Ishikawa (cell line): Measurements from ENCODE around the gene FOSL1.

Experiments used
- CEBPB ChIP-seq: IDR thresholded peaks from 2 replicates; pipeline ENCODE4 v1.6.1; 2012
- CREB1 ChIP-seq: IDR thresholded peaks from 2 replicates; pipeline ENCODE4 v1.6.1; 2012; ENCODE audit warnings: low read depth
- EGR1 ChIP-seq: IDR thresholded peaks from 2 replicates; pipeline ENCODE4 v1.6.1; 2012
- EP300 ChIP-seq: IDR thresholded peaks from 2 replicates; pipeline ENCODE4 v1.6.1; 2012; ENCODE audit warnings: borderline replicate concordance
- FOXM1 ChIP-seq: IDR thresholded peaks from 2 replicates; pipeline ENCODE4 v1.6.1; 2012; ENCODE audit warnings: low read depth, borderline replicate concordance
- MAX ChIP-seq: IDR thresholded peaks from 2 replicates; pipeline ENCODE4 v1.6.1; 2012
- NFIC ChIP-seq: IDR thresholded peaks from 2 replicates; pipeline ENCODE4 v1.6.1; 2012
- RAD21 ChIP-seq: IDR thresholded peaks from 2 replicates; pipeline ENCODE4 v1.6.1; 2012; ENCODE audit warnings: low read depth
- REST ChIP-seq: IDR thresholded peaks from 2 replicates; pipeline ENCODE4 v1.6.1; 2012; ENCODE audit warnings: low read depth, mild to moderate bottlenecking
- TAF1 ChIP-seq: IDR thresholded peaks from 2 replicates; pipeline ENCODE4 v1.6.1; 2012; ENCODE audit warnings: low read depth, mild to moderate bottlenecking
- TCF12 ChIP-seq: IDR thresholded peaks from 2 replicates; pipeline ENCODE4 v1.6.1; 2012; ENCODE audit warnings: low read depth
- TEAD4 ChIP-seq: IDR thresholded peaks from 2 replicates; pipeline ENCODE4 v1.6.1; 2012
- USF1 ChIP-seq: IDR thresholded peaks from 2 replicates; pipeline ENCODE4 v1.6.1; 2012
- YY1 ChIP-seq: IDR thresholded peaks from 2 replicates; pipeline ENCODE4 v1.6.1; 2012; ENCODE audit warnings: low read depth
- ZBTB7A ChIP-seq: IDR thresholded peaks from 2 replicates; pipeline ENCODE4 v1.6.1; 2012; ENCODE audit warnings: low read depth

Gene FOSL1

GRCh38 chr11:65917077-65917433 lies 16.9 kb upstream of the FOSL1 start:
- TF ChIP-seq TCF12 (no peak), REST (no peak), CEBPB (no peak), EGR1 (no peak), EP300 (no peak), ZBTB7A (no peak), FOXM1 (no peak), TAF1 (no peak), NFIC (no peak), RAD21 (no peak), YY1 (no peak), TEAD4 (no peak), MAX (no peak), CREB1 (no peak), USF1 (no peak)

DNA sequence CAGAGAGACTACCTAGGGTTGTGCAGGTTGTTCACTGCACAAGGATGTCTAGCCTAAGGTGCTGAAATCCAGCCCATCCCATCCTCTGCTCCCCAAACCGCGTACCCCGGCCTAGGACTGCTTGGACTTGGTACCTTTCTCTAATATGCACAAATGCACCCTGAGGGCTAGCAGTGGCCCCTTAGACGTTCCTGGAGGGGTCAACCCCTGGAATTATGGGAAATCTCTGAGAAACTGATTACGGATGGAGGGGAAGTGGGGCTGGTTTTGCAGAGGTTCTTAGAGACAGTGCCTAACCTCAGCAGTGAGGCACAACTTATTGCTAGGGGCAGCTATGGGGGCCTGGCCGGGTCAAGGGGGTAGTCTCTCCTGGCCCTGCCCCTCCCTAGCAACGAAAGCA lies 16.2 kb upstream of the FOSL1 start:
- TF ChIP-seq EGR1 (no peak), REST (no peak), CEBPB (no peak), RAD21 (no peak), TEAD4 (no peak), TAF1 (no peak), YY1 (no peak), CREB1 (no peak), MAX (no peak), USF1 (no peak), ZBTB7A (no peak), TCF12 (no peak), FOXM1 (no peak), NFIC (no peak), EP300 (no peak)

DNA sequence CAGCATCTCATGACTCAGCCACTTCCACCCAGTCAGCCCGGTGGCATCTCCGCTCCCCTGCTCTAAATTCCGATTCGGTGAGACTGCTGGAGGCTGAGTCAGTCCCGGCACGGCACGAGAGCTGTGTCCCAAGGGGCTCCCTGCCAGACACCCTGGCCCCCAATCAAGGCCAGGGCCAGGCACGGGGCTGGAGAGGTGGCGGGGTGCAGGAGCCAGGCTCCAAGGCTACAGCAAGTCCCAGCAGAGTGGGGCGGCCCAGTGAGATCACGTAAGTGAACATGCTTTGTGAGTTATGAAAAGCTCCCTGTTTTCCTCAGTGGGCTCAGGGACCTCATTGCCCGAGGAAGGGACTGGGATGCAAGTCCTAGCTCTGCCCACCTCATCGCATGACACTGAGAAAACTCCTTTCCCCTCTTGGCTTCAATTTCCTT lies 15.6 kb upstream of the FOSL1 start:
- TF ChIP-seq EGR1, result no peak
- no peak for TF ChIP-seq ZBTB7A
- peak; percentile 91 for TF ChIP-seq TEAD4
- TF ChIP-seq YY1, result no peak
- 0 out of 2 replicates have a peak, but pooled peaks have one; percentile 47 for TF ChIP-seq MAX
- peak; percentile 83 for TF ChIP-seq EP300
- no peak for TF ChIP-seq RAD21
- no peak for TF ChIP-seq CREB1
- no peak for TF ChIP-seq REST
- TF ChIP-seq TCF12, result peak; percentile 84
- TF ChIP-seq USF1, result no peak
- TF ChIP-seq NFIC, result peak; percentile 71
- 0 out of 2 replicates have a peak, but pooled peaks have one; percentile 29 for TF ChIP-seq FOXM1
- TF ChIP-seq TAF1, result no peak
- TF ChIP-seq CEBPB, result no peak

- TF ChIP-seq ZBTB7A, result peak; percentile 66; the same call in 1 of the 2 replicates
- TF ChIP-seq TEAD4, result no peak
Measured at GRCh38 chr11:65915101-65915820, 15.1 kb upstream of the FOSL1 start.
